GM12878 (cell line): ENCODE measurements around the gene ACER3.

Source experiments
- CEBPB ChIP-seq, 2 experiments: fragments of 150-350 bp in 1 of 2; IDR thresholded peaks; 2 replicates each; pipeline ENCODE4 v1.6.1; 2012 to 2014; ENCODE audit warnings: low read depth in 2 of 2, low read length in 2 of 2, borderline replicate concordance in 1 of 2, inconsistent platforms in 1 of 2
- JUND ChIP-seq: IDR thresholded peaks from 2 replicates; pipeline ENCODE4 v1.6.1; 2012; ENCODE audit warnings: low read depth, mild to moderate bottlenecking, low read length, improper control_type of control experiment, moderate library complexity
- NBN ChIP-seq: fragments of 450-650 bp; IDR thresholded peaks from 2 replicates; pipeline ENCODE4 v1.6.1; 2016
- POLR2A ChIP-seq: IDR thresholded peaks from 2 replicates; pipeline ENCODE4 v1.6.1; 2011; ENCODE audit warnings: low read depth, mild to moderate bottlenecking, low read length
- POLR2AphosphoS5 ChIP-seq: IDR thresholded peaks from 2 replicates; pipeline ENCODE4 v1.6.1; 2011; ENCODE audit warnings: mild to moderate bottlenecking, low read length, inconsistent platforms
- SUPT20H ChIP-seq: IDR thresholded peaks from 2 replicates; pipeline ENCODE4 v1.6.1; 2011; ENCODE audit warnings: low read depth, mild to moderate bottlenecking, low read length, moderate library complexity, borderline replicate concordance; ENCODE audit not compliant: control insufficient read depth
- TF ChIP-seq, protein P1 (sequence below): IDR thresholded peaks from 2 replicates; pipeline ENCODE4 v1.6.1; 2012; ENCODE audit warnings: low read depth, low read length, improper control_type of control experiment

DNA sequence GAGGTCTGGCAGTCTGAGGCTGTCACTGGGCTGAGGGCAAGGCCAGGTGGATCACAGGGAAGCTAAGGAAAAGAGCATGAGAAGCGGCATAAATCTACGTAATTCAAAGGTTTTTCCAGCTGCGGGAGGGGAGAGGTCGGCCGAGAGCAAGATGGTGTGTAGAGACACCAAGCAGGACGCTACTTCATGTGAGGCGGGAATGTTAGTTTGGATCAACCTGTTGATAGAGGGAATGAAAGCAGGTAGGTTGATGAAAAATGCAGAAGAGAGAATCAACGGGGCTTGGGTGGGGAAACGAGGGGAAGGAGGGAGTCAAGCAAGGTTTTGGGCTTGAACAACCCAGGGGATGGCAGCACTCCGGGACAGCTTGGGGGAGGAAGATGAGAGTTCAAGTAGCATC, 176.3 kb downstream of the ACER3 start:
- TF ChIP-seq JUND = no peak
- TF ChIP-seq SUPT20H = no peak
- TF ChIP-seq, protein P1, sequence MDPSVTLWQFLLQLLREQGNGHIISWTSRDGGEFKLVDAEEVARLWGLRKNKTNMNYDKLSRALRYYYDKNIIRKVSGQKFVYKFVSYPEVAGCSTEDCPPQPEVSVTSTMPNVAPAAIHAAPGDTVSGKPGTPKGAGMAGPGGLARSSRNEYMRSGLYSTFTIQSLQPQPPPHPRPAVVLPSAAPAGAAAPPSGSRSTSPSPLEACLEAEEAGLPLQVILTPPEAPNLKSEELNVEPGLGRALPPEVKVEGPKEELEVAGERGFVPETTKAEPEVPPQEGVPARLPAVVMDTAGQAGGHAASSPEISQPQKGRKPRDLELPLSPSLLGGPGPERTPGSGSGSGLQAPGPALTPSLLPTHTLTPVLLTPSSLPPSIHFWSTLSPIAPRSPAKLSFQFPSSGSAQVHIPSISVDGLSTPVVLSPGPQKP = no peak
- no peak for TF ChIP-seq POLR2AphosphoS5
- TF ChIP-seq CEBPB (IDR thresholded peaks at IDR 0.05; ENCODE audit: borderline replicate concordance in 1 of 2, low read depth in 2 of 2, low read length in 2 of 2) = no peak
- TF ChIP-seq NBN = no peak
- TF ChIP-seq POLR2A = no peak
